Endometrium (tissue), 2 donors: ENCODE data around the gene KSR2.
"Not testable (repeated sequence)": the region's sequence is repeated elsewhere in the genome, so short reads cannot be mapped to it uniquely, and the experiment has no call there.

Experiments used
- FAIRE-seq: peaks from 2 replicates; lab custom pipeline; 2012; peaks lifted over from hg19 to GRCh38; lab: Jason Lieb, UNC
- donor health status: control.
- donor health status: control.

Gene KSR2

DNA sequence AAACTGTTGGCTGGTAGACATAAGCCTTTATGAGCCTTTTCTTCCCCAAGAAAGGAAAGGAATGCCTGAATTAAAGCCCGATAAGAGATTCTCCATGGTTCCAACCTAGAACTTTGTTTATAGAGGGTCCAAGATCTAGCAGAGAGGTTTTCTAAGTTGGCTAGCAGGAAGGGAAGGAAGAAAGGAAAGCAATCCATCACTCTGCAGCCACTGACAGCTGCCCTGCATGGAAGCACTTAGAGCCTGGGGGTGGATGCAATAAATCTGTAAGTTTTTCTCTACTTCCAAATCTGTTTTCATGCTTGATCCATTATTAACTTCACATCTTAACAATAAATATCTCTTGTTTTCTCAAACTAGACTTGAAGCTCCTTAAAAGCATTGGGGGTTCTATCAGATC lies 224.4 kb downstream of the KSR2 start:
- no peak for FAIRE-seq

DNA sequence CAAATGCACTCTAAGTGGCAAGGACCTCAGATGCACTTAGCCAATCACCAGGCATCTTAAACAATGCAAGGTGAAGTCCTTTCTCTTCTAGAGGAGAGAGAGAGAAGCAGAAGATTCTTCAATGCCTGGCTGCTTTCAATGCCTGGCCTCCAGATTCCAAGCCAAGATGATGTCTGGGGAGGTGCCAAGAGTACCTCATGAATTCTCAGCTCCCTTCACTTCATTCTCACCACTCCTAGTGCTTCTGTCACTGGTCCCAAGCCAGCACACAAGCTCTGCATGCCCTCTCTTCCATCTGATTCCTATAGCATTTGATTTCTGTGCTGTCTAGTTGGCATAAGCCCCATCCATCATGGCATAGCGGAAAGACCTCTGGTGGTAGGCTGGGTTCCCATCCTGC lies 225.0 kb downstream of the KSR2 start:
- FAIRE-seq, result no peak

GRCh38 chr12:117742721-117743120 lies 226.1 kb downstream of the KSR2 start:
- FAIRE-seq, result no peak

DNA sequence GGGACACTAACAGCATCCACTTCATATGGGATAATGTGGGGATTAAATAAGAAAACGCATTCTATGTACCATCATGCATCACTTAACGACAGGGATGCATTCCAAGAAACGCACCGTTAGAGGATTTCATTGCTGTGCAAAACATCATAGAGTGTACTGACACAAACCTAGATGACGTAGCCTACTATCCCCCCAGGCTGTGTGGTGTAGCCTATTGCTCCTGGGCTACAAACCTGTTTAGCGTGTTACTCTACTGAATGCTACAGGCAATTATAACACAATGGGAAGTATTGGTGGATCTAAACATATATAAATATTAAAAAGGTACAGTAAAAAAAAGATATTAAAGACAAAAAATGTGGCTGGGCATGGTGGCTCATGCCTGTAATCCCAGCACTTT lies 230.6 kb downstream of the KSR2 start:
- FAIRE-seq, result no peak

DNA sequence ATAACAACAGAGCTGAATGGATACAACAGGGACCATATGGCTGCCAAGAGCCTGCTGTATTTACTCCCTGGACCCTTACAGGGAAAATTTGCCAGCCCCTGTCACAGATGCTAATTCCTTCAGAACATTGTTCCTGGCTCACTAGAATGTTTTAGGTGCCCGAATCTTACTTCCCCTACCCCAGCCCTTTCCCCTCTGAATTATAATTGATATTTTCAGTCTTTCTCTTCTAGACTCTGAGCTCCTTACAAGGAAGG lies 235.3 kb downstream of the KSR2 start:
- FAIRE-seq, result no peak

- no peak for FAIRE-seq
Observed at GRCh38 chr12:117732761-117733548, 235.8 kb downstream of the KSR2 start.

DNA sequence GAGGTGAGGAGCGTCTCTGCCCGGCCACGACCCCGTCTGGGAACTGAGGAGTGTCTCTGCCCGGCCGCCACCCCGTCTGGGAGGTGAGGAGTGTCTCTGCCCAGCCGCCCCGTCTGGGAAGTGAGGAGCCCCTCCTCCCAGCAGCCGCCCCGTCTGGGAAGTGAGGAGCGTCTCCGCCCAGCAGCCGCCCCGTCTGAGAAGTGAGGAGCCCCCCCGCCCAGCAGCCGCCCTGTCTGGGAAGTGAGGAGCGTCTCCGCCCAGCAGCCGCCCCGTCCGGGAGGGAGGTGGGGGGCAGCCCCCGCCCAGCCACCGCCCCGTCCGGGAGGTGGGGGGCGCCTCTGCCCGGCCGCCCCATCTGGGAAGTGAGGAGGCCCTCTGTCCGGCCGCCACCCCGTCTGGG lies 237.7 kb downstream of the KSR2 start:
- FAIRE-seq, result not testable (repeated sequence)

DNA sequence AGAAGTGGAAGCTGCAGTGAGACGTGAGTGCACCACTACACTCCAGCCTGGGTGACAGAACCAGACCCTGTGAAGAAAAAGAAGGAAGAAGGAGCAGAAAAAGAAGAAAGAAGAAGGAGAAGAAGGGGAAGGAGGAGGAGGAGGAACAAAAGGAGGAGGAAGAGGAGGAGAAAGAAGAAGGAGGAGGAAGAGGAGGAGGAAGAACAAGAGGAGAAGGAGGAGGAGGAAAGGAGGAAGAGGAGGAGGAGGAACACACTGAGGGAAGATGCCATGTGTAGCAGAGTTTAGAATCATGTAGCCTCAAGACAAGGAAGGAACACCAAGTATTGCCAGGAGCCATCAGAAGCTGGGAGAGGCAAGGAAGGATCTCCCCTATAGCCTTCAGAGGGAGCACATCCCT lies 241.5 kb downstream of the KSR2 start:
- FAIRE-seq, result no peak

DNA sequence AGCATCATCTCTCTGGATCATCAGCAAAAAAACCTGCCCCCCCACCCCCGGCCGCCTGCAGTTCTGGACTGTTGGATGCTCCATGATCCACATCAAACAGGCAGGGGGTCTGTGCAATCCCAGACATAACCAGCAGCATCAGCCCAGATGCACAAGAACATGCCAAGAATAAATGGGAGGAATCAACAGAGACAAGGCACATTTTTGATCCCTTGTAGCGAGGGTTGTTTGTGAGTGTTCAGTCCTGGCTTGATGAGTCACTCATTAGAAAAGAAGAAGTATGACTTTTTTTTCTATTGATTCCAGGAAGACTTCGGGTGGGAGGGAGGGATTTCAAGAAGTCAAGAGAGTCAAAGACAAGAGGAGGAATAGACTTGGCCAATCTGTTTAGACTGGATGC lies 244.2 kb downstream of the KSR2 start:
- FAIRE-seq, result no peak

DNA sequence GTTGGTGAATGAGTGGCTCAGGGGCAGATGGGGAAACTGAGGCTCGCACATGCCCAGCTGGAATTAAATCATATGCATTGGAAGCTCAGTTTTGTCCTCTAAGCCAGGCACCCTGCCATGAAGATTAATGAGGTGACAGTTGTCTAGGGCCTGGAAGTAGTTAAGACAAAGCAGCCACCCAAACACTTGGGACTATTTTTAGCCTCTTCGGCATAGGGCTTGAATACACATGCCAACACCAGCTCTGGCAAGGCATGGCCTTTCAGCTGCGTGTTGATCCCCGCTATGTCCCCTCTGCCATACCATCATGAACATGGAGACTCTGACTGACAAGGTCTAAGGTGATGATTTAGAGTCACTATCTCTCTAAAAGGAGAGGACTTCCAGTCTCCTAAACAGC lies 250.2 kb downstream of the KSR2 start:
- FAIRE-seq, result no peak

GRCh38 chr12:117718141-117718540 lies 250.6 kb downstream of the KSR2 start:
- FAIRE-seq, result no peak

DNA sequence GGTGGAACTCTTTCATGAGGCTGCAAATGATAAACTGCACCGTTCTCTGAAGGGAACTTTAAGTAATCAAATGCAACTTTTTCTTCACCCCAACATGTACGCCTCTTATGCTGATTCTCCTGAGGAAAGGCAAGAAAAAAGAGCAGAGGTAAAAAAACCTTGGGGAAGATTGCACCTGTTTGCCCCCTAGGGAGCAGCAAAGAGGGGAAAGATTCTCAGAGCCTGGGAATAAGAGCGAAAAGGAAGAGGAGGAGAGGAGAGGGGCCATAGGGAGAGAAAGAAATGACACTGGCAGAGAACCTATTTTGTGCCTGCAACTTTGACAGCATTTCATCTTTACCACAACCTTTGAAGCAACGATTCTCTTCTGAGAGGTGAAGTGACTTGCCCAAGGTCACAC lies 254.6 kb downstream of the KSR2 start:
- FAIRE-seq, result no peak

GRCh38 chr12:117710121-117710520 lies 258.7 kb downstream of the KSR2 start:
- FAIRE-seq, result no peak

GRCh38 chr12:117707861-117708260 lies 260.9 kb downstream of the KSR2 start:
- no peak for FAIRE-seq

- FAIRE-seq, result no peak
Observed at GRCh38 chr12:117703584-117703983, 265.2 kb downstream of the KSR2 start.

DNA sequence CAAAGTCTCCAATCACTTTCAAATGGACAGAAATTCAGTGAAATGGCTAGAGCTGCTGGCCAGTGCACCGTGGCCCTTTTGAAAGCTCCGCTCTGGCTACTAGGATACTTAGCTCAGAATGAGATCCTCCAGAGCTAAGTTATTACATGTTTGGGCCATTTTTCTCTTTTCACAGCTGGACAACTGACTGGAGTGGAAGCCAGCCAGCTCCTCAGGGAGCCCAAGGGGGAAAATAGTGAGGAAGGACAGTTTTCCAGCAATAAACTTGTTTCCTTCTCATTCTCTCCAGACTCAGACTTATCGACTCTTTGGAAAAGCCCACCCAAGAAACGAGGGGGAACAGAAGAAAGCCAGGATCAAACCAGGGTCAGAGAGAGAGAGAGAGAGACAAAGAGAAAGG lies 266.0 kb downstream of the KSR2 start:
- FAIRE-seq, result no peak

GRCh38 chr12:117699575-117699974 lies 269.2 kb downstream of the KSR2 start:
- no peak for FAIRE-seq

DNA sequence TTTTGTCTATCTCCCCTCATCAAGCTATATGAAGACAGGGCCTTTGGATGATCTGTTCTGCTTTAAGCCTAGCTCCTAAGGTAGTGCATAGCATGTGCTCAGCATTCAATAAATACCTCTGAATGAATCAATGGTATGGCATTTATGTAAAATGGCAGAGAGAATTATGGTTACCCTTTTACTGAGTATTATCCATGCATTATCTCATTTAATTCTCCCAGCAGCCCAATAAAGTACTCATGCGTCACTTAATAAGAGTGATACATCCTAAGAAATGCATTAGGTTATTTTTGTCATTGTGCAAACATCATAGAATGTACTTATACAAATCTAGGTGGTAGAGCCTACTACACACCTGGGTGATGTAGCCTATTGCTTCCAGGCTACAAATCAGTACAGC lies 269.7 kb downstream of the KSR2 start:
- no peak for FAIRE-seq

DNA sequence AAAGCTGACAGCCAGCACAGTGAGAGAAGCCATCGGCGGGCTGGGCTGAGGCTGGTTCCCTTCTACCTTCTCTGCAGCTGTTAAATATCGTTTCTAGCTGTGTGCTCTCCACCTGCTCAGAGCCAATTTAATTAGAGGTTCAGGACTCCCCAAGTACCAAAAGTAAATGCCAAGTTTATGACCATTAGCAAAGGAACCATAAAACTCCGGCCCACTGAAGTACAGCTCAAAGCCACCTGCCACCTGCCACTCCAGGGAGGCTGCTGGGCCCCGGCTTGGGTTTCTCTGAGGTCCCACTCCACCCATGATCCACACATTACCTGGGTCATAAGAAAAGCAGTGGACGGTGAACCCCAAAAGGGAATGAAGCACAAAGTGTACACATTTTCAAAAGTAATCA lies 272.8 kb downstream of the KSR2 start:
- FAIRE-seq, result no peak

GRCh38 chr12:117692512-117692911 lies 276.3 kb downstream of the KSR2 start:
- FAIRE-seq, result no peak

- no peak for FAIRE-seq
Observed at GRCh38 chr12:117689857-117690256, 278.9 kb downstream of the KSR2 start.

DNA sequence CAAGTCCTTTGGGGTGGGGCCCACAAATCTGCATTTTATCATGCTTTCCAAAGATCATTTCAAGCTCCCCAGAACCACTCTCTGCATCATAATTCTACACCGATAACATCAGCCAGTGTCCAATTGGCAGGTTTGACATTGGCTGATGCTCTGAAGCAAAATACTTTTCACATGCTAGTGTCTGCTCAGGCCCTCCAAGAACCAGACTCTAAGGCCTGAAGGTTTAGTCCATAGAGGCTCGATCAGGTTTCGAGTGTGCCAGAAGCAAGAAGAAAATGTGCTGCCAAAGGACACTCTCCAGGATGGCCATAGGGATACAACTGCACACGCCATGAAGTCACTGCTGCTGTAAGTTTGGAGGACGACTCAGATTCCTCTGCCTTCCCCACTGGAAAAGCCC lies 280.3 kb downstream of the KSR2 start:
- FAIRE-seq, result no peak

GRCh38 chr12:117686911-117687377 lies 281.8 kb downstream of the KSR2 start:
- no peak for FAIRE-seq

DNA sequence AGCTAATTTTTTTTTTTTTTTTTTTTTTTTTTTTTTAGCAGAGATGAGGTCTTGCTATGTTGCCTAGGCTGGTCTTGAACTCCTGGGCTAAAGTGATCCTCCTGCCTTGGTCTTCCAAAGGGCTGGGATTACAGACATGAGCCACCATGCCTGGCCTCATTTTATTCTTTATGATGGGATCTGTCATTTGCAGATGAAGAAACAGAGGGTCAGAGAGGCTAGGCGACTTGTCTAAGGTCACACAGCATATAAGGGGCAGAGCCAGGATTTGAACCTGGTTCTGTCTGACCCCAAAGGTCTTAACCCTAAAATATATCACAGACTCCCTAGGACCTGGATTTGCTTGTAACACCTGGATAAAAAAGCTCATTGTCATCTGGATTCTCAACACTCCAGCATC lies 282.6 kb downstream of the KSR2 start:
- FAIRE-seq, result no peak
